T-helper 2 cell (primary cell): ENCODE results near the gene CAPN15.
A peak's percentile ranks its signal among the peaks of the same experiment; 100 is the strongest.
"Not testable (repeated sequence)": the region's sequence is repeated elsewhere in the genome, so short reads cannot be mapped to it uniquely, and the experiment has no call there.

ENCODE experiments used
- DNase-seq, 5 experiments: peaks; one replicate each; pipeline versions ENCODE4 v3.0.0 to v3.0.0-alpha.2; 2012 to 2022

The CAPN15 gene

GRCh38 chr16:507527-507926 lies 20.0 kb upstream of the CAPN15 start:
- not testable (repeated sequence) for DNase-seq

DNA sequence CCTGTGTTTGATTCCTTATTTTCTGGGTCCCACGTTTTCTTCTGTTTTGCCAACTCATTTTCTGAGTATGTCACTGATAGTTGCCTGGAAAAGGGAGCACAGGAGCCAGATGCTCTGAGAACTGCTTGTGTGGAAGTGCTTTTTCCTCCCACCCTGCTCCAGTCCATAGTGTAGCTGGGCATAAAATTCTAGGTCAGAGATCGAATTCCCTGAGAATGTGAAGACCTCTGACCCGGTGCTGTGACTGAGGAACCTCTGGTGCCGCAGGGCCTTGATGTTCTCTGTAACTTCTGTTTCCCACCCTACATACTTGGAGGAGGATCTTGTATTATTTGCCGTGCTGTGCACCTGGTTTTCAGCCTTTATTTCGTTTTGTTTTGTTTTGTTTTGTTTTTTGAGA lies 19.5 kb upstream of the CAPN15 start:
- DNase-seq, result no peak

GRCh38 chr16:508884-509736 lies 18.4 kb upstream of the CAPN15 start:
- DNase-seq, result no peak

DNA sequence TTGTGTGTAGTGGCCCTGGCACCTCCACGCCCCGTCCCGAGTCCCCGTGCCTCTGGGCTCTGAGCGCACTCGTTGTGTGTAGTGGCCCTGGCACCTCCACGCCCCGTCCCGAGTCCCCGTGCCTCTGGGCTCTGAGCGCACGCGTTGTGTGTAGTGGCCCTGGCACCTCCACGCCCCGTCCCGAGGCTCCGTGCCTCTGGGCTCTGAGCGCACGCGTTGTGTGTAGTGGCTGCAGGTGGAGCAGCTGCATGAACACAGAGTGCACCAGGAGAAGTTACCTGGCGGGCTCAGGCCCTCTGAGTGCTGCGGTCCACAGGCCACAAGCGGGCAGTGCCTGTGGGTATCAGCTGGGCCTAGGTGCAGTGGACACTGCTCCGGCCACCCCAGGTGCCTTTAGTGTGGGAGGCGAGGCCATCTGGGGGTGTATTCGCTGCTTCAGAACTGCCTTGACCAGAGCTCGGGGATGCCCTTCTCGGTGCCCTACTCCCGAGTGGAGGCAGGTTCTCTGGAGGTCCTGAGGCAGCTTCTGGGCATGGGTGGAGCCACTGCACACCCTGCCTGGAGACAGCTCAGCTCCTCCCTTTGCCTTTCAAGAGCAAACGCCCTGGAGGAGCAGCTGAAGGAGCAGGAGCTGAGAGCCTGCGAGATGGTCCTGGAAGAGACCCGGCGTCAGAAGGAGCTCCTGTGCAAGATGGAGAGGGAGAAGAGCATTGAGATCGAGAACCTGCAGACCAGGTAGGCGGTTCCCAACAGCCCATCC lies 17.3 kb upstream of the CAPN15 start:
- DNase-seq, result no peak

GRCh38 chr16:512802-513201 lies 14.7 kb upstream of the CAPN15 start:
- no peak for DNase-seq

DNA sequence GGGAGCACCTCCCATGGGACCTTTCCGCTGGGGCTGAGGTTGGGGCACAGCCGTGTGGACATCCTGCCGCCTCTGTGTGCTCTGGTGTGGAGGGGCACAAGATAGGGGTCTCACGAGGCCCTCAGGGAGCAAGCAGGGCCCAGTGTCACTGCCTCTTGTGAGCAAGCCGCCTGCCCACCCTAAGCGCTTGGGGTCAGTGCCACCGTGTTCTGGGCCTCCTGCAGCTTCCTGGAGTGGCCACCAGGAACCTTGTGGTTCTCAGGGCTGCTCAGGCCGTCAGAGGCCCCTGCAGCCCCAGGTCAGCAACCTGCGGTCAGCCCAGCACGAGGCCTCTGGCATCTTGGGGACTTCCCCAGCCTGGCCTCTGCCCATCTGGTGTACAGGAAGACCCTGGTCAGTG lies 13.6 kb upstream of the CAPN15 start:
- no peak for DNase-seq

GRCh38 chr16:515175-515938 lies 12.2 kb upstream of the CAPN15 start:
- no peak for DNase-seq

DNA sequence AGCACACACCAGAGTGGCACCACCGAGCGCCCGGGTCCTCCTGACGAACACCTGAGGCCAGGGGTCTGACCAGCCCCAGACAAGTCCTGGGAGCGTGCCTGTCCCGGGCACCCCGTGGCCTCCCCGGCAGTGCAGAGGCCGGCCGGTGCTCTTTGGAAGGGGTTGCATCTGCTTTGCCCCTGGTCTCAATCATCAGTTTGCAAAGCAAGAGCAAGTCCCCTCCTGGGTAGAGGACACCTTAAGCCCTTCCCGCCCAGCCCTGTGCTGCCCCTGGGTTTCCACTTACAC lies 11.6 kb upstream of the CAPN15 start:
- DNase-seq, result no peak

DNA sequence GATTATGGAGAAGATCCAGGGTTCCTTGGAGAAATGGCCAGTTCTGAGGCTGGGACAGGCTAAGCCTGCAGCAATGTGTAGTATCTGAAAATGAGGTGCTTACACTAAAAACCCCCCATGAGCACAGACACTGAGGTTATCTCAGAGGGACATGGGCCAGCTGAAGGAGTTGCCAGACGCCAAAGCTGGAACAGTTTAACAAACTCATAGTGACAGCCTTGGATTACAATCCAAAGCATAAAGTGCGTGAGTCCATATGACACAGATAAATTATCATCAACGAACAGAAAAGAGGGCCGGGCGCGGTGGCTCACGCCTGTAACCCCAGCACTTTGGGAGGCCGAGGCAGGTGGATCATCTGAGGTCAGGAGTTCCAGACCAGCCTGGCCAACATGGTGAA lies 11.2 kb upstream of the CAPN15 start:
- DNase-seq, result no peak

DNA sequence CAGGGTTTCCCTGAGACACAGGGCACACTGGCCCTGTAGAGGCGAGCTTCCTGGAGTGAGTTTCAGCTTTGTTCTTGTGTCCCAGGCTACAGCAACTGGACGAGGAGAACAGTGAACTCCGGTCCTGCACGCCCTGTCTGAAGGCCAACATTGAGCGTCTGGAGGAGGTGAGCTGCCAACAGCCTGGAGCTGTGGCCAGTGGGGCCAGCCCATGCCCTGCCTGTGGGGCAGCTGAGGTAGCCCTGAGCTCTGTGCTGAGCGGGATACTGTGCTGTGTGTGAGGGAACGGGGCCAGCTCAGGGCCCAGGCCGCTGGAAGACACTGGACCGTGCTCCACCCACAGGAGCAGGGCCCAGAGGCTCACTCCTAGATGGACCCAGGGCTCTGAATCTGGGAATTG lies 8.7 kb upstream of the CAPN15 start:
- no peak for DNase-seq

DNA sequence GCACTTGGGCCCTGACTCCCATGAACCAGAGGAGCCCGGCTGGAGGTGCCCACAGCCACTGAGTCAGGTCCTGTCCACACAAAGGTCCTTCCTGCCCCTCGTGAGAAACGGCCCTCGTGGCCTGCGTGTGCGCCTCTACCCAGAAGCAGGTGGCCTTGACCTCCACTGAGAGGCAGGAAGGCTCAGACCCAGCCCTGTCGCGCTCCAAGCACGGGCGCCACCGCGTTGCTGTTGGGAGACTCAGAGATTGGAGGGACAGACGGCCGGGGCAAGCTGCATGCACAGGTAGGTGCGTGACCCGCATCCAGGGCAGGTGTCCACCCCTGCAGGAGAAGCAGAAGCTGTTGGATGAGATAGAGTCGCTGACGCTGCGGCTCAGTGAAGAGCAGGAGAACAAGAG lies 8.1 kb upstream of the CAPN15 start:
- DNase-seq, result no peak

- no peak for DNase-seq
Measured at GRCh38 chr16:519841-520687, 7.4 kb upstream of the CAPN15 start.

DNA sequence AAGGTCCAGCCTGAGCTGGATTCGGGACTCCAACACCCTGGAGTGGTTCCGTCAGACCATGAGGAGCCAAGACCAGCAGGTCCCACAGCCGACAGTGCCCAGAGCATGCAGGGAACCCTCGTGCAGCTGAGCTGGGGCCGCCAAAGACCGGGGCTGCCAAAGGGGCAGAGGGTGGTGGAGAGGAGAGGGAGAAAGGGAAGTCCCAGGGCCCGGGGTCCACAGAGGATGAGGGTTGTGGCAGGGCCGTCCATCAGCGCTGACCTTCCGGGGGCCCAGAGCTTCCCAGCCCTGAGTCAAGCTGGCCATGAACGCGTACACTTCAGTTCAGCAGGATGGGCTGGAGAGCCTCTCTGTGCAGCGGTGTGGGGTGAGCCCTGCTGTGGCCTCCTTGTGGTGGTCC lies 6.7 kb upstream of the CAPN15 start:
- DNase-seq, result no peak

GRCh38 chr16:521381-522210 lies 5.9 kb upstream of the CAPN15 start:
- DNase-seq, result no peak

- DNase-seq, result no peak
Measured at GRCh38 chr16:522320-523096, 5.0 kb upstream of the CAPN15 start.

DNA sequence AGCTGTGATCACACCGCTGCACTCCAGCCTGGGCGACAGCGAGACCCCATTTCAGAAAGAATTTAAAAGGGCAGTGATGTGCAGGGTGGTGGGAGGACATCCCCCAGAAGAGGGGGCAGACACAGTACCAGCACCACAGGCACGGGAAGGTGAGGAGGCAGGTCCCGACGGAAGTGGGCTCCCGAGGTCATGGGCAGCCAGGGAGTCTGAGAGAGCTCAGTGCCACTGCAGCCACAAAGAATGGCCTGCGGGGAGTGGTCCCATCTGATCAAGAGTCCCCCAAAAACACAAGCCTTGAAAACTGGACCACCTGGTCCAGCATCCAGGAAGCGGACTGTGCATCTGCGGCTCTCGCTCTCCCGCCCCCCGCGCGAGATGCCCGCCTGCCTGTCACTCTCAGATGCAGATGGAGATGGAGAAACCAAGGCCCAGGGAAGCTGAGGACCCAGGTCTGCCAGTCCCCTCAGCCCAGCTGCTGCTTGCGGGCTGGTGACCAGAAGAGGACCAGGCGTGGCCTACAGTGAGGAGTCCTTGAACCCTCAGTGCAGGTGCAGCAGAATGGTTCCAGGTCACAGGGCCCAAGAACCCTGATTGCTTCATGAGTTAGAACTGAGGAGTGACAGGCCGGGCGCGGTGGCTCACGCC lies 4.3 kb upstream of the CAPN15 start:
- DNase-seq, result no peak

DNA sequence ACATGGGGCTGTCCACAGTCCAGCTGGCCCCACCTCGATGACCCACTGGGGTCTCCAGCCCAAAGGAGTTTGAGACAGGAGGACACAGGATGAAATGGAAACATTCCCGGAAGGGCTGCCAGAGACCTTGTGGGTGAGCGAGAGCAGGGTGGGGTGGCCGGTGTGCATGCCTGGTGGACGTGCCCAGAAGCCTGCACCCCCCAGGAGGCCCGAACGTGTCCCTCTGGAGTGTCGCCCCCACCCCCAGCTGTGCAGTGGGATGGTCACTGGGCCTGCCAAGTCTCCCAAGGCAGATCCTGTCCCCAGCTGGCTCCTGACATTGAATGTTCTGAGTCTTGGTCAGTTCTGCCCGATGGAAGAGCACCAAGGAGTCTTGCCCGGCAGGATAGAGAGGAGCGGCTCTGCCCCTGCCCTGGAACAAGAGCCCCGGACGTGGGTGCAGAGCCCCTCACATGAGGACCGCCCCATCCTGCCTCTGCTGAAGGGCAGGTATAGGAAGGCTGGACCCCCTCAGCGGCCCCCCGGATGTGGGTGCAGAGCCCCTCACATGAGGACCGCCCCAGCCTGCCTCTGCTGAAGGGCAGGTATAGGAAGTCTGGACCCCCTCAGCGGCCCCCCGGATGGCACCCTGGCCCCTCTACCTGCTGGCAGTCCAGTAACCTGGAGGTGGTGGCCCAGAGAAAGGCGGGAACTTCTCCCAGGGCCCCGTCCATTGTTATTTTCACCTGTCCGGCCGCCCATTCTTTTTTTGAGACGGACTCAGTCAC lies 3.1 kb upstream of the CAPN15 start:
- DNase-seq, result no peak

GRCh38 chr16:525123-525519 lies 2.4 kb upstream of the CAPN15 start:
- DNase-seq, result no peak

DNA sequence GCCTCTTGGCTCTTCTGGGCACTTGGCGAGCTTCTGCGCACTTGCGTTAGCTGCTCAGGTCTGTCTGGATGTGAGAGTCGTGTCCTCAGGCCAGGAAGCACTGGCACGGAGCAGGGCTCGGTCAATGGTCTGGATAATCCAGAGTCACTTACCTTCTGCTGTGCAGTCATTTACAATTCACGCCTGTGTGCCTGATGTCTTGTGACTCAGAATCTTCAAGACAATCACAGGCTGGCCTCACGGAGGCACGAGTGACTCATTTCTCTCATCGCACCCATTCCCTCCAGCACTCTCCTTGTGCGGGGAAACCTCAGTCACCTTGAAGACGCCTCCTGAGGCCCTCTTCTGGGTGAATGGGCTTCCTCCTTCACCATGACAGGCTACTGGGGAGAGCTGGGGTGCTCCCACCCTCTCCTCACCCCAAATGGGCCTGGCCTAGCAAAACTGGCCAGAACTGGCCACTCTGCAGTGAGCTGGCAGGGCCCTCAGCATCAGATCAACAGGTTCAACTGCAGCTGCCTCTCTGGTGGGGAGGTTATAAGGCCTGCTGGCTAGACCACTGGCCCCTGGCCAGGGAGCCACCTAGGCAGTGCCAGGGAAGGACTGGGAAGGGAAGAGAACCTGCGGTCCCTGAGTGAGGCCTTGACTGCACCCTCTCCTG lies 1.9 kb upstream of the CAPN15 start:
- DNase-seq, result peak in 2 of 5 experiments; percentile 63 to 94
